Endothelial cell of umbilical vein (primary cell): ENCODE results near the gene HS6ST2.

ENCODE experiments used
- EZH2 ChIP-seq: IDR thresholded peaks from 2 replicates; pipeline ENCODE4 v1.6.1; 2012; ENCODE audit warnings: borderline replicate concordance, low read depth, mild to moderate bottlenecking, moderate library complexity, low read length, inconsistent platforms; ENCODE audit not compliant: severe bottlenecking
- FOS ChIP-seq: IDR thresholded peaks from 2 replicates; pipeline ENCODE4 v1.6.1; 2011; ENCODE audit warnings: mild to moderate bottlenecking, low read length, moderate library complexity, borderline replicate concordance; ENCODE audit not compliant: insufficient read depth
- JUN ChIP-seq: IDR thresholded peaks from 2 replicates; pipeline ENCODE4 v1.6.1; 2011; ENCODE audit warnings: borderline replicate concordance, low read depth; ENCODE audit not compliant: insufficient read length, insufficient read depth
- MYC ChIP-seq: IDR thresholded peaks from one replicate; pipeline ENCODE4 v1.6.1; 2011; ENCODE audit warnings: mild to moderate bottlenecking, low read depth, low read length
- POLR2A ChIP-seq: IDR thresholded peaks from 2 replicates; pipeline ENCODE4 v1.6.1; 2012; ENCODE audit warnings: low read depth, mild to moderate bottlenecking, control low read depth, low read length
- POLR2AphosphoS5 ChIP-seq: IDR thresholded peaks from 2 replicates; pipeline ENCODE4 v1.6.1; 2012; ENCODE audit warnings: low read depth, mild to moderate bottlenecking, control low read depth, low read length, moderate library complexity; ENCODE audit not compliant: insufficient read depth
- TF ChIP-seq, protein P1 (sequence below), 2 donors: IDR thresholded peaks; 1 replicate in 1 of 2; 2 replicates in 1 of 2; pipeline ENCODE4 v1.5.1; 2011; ENCODE audit warnings: low read length in 2 of 2, mild to moderate bottlenecking in 2 of 2, moderate library complexity in 2 of 2, control low read depth in 1 of 2, inconsistent platforms in 1 of 2, low read depth in 1 of 2; ENCODE audit not compliant: insufficient read depth in 1 of 2; ENCODE audit errors: extremely low read depth in 1 of 2
- TF ChIP-seq, protein P2 (sequence below): IDR thresholded peaks from 2 replicates; pipeline ENCODE4 v1.6.1; 2011; ENCODE audit not compliant: insufficient read depth, insufficient read length

DNA sequence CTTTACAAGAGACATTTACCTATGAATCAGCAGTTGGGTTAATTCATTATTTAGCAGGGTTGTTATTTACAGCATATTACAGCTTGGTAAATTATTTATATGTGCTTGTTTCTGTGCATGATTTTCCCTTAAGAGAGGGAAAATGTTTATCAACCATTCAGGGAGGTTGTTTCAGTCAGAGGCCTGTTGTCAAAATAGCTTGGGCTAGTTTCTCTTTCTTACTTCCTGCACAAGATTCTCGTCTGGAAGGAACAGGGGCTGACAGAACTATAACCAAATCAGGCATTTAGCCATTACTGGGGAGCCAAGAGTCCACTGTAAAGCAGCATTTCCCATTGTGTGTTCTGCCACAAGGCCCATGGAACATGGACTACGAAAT is 135.8 kb downstream of the HS6ST2 start:
- no peak for TF ChIP-seq POLR2A
- TF ChIP-seq, protein P1, sequence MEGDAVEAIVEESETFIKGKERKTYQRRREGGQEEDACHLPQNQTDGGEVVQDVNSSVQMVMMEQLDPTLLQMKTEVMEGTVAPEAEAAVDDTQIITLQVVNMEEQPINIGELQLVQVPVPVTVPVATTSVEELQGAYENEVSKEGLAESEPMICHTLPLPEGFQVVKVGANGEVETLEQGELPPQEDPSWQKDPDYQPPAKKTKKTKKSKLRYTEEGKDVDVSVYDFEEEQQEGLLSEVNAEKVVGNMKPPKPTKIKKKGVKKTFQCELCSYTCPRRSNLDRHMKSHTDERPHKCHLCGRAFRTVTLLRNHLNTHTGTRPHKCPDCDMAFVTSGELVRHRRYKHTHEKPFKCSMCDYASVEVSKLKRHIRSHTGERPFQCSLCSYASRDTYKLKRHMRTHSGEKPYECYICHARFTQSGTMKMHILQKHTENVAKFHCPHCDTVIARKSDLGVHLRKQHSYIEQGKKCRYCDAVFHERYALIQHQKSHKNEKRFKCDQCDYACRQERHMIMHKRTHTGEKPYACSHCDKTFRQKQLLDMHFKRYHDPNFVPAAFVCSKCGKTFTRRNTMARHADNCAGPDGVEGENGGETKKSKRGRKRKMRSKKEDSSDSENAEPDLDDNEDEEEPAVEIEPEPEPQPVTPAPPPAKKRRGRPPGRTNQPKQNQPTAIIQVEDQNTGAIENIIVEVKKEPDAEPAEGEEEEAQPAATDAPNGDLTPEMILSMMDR (IDR thresholded peaks at IDR 0.05; ENCODE audit: extremely low read depth in 1 of 2, insufficient read depth in 1 of 2, low read depth in 1 of 2, low read length in 2 of 2) = no peak
- no peak for TF ChIP-seq MYC
- TF ChIP-seq, protein P2, sequence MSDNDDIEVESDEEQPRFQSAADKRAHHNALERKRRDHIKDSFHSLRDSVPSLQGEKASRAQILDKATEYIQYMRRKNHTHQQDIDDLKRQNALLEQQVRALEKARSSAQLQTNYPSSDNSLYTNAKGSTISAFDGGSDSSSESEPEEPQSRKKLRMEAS = no peak
- no peak for TF ChIP-seq EZH2
- TF ChIP-seq POLR2AphosphoS5 = no peak
- TF ChIP-seq FOS = no peak
- no peak for TF ChIP-seq JUN
